ENCODE data around the gene TMEM89.

Gene TMEM89

DNA sequence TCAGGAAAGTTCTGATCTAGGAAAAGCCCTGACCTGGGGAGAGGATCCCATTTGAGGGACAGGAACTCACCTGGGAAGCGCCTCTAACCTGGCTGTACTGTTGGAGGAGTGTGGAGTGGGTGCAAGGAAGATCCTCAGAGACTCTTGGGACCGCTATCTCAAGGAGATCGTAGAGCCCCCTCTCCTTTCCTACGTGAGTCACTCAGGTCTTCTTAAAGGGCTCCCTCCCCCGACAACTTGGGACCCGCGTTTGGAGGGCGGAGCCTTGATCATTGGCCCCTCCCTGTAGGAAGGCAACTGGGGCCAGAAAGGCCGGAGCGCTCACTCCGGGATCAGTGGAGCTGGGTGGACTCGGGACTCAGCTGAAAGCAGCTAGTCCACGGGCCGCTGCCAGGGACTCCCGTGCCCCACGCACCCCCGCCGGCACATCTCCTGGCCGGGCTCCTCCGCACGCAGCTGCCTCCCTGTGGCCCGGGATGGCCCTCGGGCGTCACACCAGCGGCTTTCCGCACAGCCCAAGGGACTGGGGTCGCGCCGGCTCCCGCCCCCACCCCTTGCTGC, 13.2 kb upstream of the TMEM89 start:
- Histone ChIP-seq H3K4me2 (ENCODE audit: low read depth, low read length) (peak overlapping the region; percentile 99), H3K27me3 (replicated peaks; ENCODE audit: insufficient read depth, low read length) (no peaks in the 10 kb centered on the region), H3K36me3 (replicated peaks; ENCODE audit: insufficient read depth, low read length) (no peaks in the 10 kb centered on the region), H3K4me1 (ENCODE audit: low read length) (peaks cover 12% of the 10 kb centered on the region; the same call in 1 of the 2 replicates), H3F3A (ENCODE audit: insufficient read depth, low read length) (no peaks in the 10 kb centered on the region), H3K9me2 (replicated peaks; ENCODE audit: insufficient read depth, low read length) (no peaks in the 10 kb centered on the region), H3K9ac (ENCODE audit: low read length) (peak overlapping the region; percentile 47; the same call in 1 of the 2 replicates), H2AFZ (ENCODE audit: low read length) (peak overlapping the region; percentile 86), H3K79me2 (ENCODE audit: low read length) (no peaks in the 10 kb centered on the region), H4K20me1 (ENCODE audit: insufficient read depth, low read length) (no peaks in the 10 kb centered on the region), H3K4me3 (ENCODE audit: low read length) (peak overlapping the region; percentile 88), H3K27ac (ENCODE audit: low read length) (no peak overlapping the region), H3K9me3 (replicated peaks; ENCODE audit: insufficient read depth, low read length) (no peaks in the 10 kb centered on the region)
- DNase-seq = peak; percentile 53
- TF ChIP-seq, protein P1, sequence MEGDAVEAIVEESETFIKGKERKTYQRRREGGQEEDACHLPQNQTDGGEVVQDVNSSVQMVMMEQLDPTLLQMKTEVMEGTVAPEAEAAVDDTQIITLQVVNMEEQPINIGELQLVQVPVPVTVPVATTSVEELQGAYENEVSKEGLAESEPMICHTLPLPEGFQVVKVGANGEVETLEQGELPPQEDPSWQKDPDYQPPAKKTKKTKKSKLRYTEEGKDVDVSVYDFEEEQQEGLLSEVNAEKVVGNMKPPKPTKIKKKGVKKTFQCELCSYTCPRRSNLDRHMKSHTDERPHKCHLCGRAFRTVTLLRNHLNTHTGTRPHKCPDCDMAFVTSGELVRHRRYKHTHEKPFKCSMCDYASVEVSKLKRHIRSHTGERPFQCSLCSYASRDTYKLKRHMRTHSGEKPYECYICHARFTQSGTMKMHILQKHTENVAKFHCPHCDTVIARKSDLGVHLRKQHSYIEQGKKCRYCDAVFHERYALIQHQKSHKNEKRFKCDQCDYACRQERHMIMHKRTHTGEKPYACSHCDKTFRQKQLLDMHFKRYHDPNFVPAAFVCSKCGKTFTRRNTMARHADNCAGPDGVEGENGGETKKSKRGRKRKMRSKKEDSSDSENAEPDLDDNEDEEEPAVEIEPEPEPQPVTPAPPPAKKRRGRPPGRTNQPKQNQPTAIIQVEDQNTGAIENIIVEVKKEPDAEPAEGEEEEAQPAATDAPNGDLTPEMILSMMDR (IDR thresholded peaks at IDR 0.05; ENCODE audit: low read length) = no peak
- no peak for TF ChIP-seq EZH2 (optimal IDR thresholded peaks at IDR 0.05; ENCODE audit: low read depth, low read length)
- TF ChIP-seq EZH2phosphoT487 (IDR thresholded peaks at IDR 0.05; ENCODE audit: low read length) = no peak

DNA sequence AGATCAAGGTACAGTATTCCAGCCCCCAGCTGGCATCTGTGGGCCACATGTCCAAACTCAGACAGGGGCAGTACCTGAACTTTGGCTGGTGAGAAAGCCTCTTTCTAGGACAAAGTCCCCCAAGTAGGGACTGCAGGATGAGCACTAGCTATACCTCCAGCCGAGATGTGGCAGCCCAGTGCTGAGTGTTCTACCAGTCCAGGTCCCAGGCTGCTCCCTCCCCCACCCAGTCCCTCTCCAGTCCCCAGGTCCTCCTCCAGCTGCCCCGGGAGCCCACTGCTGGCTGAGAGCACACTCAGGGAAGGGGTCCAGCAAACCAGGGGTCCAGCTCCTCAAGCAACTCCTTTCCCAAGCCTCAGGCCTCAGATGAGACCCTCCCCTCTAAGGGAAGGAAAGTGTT, 12.2 kb upstream of the TMEM89 start:
- H3K9ac ChIP-seq (ENCODE audit: low read length) = no peak overlapping the region

DNA sequence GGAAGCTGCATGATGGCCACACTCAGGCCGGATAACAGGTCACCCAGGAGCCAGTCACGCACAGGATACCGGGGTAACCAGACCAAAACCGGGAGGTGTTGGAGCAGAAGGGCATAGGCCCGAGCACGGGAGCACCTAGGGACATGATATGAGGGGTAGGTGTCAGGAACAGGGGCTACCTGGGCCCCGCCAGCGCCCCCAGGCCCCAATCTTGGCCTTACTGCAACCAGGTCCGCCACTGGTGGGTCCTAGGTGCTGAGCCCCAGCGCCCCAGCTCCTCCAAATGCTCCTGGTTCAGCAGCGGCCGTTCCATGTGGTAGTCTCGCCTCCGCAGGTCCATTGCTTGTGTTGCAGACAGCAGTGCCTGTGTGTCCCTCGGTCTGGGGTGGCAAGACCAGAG, 11.7 kb upstream of the TMEM89 start:
- no peak for DNase-seq
- no peaks in the 10 kb centered on the region for H3K79me2 ChIP-seq (ENCODE audit: low read length)
- no peak overlapping the region for H3K4me3 ChIP-seq (ENCODE audit: low read length)
- no peaks in the 10 kb centered on the region for H3K9me3 ChIP-seq (replicated peaks; ENCODE audit: insufficient read depth, low read length)
- no peak overlapping the region for H2AFZ ChIP-seq (ENCODE audit: low read length)
- no peaks in the 10 kb centered on the region for H4K20me1 ChIP-seq (ENCODE audit: insufficient read depth, low read length)
- H3K9ac ChIP-seq (ENCODE audit: low read length) = no peak overlapping the region
- no peak overlapping the region for H3K4me2 ChIP-seq (ENCODE audit: low read depth, low read length)
- no peaks in the 10 kb centered on the region for H3K27me3 ChIP-seq (replicated peaks; ENCODE audit: insufficient read depth, low read length)
- H3K9me2 ChIP-seq (replicated peaks; ENCODE audit: insufficient read depth, low read length) = no peaks in the 10 kb centered on the region
- no peak overlapping the region for H3K27ac ChIP-seq (ENCODE audit: low read length)
- H3K36me3 ChIP-seq (replicated peaks; ENCODE audit: insufficient read depth, low read length) = no peaks in the 10 kb centered on the region
- no peaks in the 10 kb centered on the region for H3F3A ChIP-seq (ENCODE audit: insufficient read depth, low read length)
- peaks cover 12% of the 10 kb centered on the region; the same call in 1 of the 2 replicates for H3K4me1 ChIP-seq (ENCODE audit: low read length)
- TF ChIP-seq, protein P1 (IDR thresholded peaks at IDR 0.05; ENCODE audit: low read length) = no peak
- TF ChIP-seq EZH2phosphoT487 (IDR thresholded peaks at IDR 0.05; ENCODE audit: low read length) (no peak), EZH2 (optimal IDR thresholded peaks at IDR 0.05; ENCODE audit: low read depth, low read length) (no peak)

More for the DNA sequence above, 12.2 kb upstream of the TMEM89 start:
- TF ChIP-seq, protein P1 (IDR thresholded peaks at IDR 0.05; ENCODE audit: low read length) = no peak
- TF ChIP-seq EZH2 (optimal IDR thresholded peaks at IDR 0.05; ENCODE audit: low read depth, low read length) (no peak), EZH2phosphoT487 (IDR thresholded peaks at IDR 0.05; ENCODE audit: low read length) (no peak)
- Histone ChIP-seq H3K79me2 (ENCODE audit: low read length) (no peaks in the 10 kb centered on the region), H3F3A (ENCODE audit: insufficient read depth, low read length) (no peaks in the 10 kb centered on the region), H3K9me3 (replicated peaks; ENCODE audit: insufficient read depth, low read length) (no peaks in the 10 kb centered on the region), H3K4me1 (ENCODE audit: low read length) (peaks cover 12% of the 10 kb centered on the region; the same call in 1 of the 2 replicates), H4K20me1 (ENCODE audit: insufficient read depth, low read length) (no peaks in the 10 kb centered on the region), H3K36me3 (replicated peaks; ENCODE audit: insufficient read depth, low read length) (no peaks in the 10 kb centered on the region), H3K9me2 (replicated peaks; ENCODE audit: insufficient read depth, low read length) (no peaks in the 10 kb centered on the region), H2AFZ (ENCODE audit: low read length) (no peak overlapping the region), H3K4me3 (ENCODE audit: low read length) (no peak overlapping the region), H3K27me3 (replicated peaks; ENCODE audit: insufficient read depth, low read length) (no peaks in the 10 kb centered on the region), H3K27ac (ENCODE audit: low read length) (no peak overlapping the region), H3K4me2 (ENCODE audit: low read depth, low read length) (peak overlapping the region; percentile 99; the same call in 1 of the 2 replicates)
- DNase-seq = no peak

Data from MM.1S (cell line).